K562 (cell line): ENCODE data around the gene RBMX2. TPM values are rescaled to one million over a fixed set of nuclear protein-coding genes. Genes with fewer than 3 reads are reported as not detected.
A peak's percentile ranks its signal among the peaks of the same experiment; 100 is the strongest.

Source experiments
- ATAC-seq: fragments of 200-7000 bp; cut with Tn5 transposase; 3 replicates; pipeline ENCODE4 v1.9.1; 2020; ENCODE audit warnings: moderate library complexity
- BruUV-seq: library from RNA; stranded (reverse); fragments of 400-500 nt; replicated peaks from 2 replicates; lab custom pipeline; 2021; lab: Mats Ljungman, UMichigan
- CTCF ChIA-PET: fragments of 300-600 bp; formaldehyde crosslinking; extraction: SDS; loops from one replicate; lab custom pipeline; 2021; ENCODE audit warnings: low intra/inter-chr PET ratio; lab: Yijun Ruan, JAX
- POLR2A ChIA-PET: fragments of 300-600, 350-650 bp; sonication (Branson Sonifier 250); formaldehyde crosslinking; extraction: SDS; loops from one replicate; lab custom pipeline; 2021; ENCODE audit warnings: antibody characterized with exemption, inconsistent platforms; lab: Yijun Ruan, JAX
- DNase-seq, 4 experiments: peaks; one replicate each; pipeline versions ENCODE4 v3.0.0 to v3.0.0-alpha.2; 2011 to 2018; ENCODE audit warnings: low spot score in 3 of 4, mixed read lengths in 3 of 4; ENCODE audit errors: extremely low read depth in 1 of 4
- FAIRE-seq: peaks from 2 replicates; lab custom pipeline; 2011; peaks lifted over from hg19 to GRCh38; lab: Jason Lieb, UNC
- H2AFZ ChIP-seq: 2 replicates; pipeline ENCODE4 v1.6.0; 2011; ENCODE audit warnings: low read depth, low read length, control low read depth, inconsistent platforms
- H3K27ac ChIP-seq: fragments of 200-600 bp; 3 replicates; pipeline ENCODE4 v1.8.0; 2011; ENCODE audit warnings: low read depth, mild to moderate bottlenecking, control low read depth, inconsistent platforms, low read length, moderate library complexity, mixed read lengths; ENCODE audit errors: extremely low read depth
- H3K27me3 ChIP-seq, 2 experiments: fragments of 300-600 bp in 1 of 2; 2 replicates in 1 of 2; 3 replicates in 1 of 2; pipeline versions ENCODE4 v1.6.0 to v1.8.0; 2011; ENCODE audit warnings: inconsistent platforms in 2 of 2, low read length in 2 of 2, mild to moderate bottlenecking in 1 of 2, mixed read lengths in 1 of 2, moderate library complexity in 1 of 2; ENCODE audit not compliant: control insufficient read depth in 2 of 2, insufficient read depth in 2 of 2
- H3K36me3 ChIP-seq: fragments of 300-600 bp; 3 replicates; pipeline ENCODE4 v1.8.0; 2011; ENCODE audit warnings: mild to moderate bottlenecking, low read length, inconsistent platforms; ENCODE audit not compliant: control insufficient read depth, insufficient read depth
- H3K4me1 ChIP-seq, 2 experiments: fragments of 200-600 bp in 1 of 2; replicated peaks in 1 of 2; 2 replicates in 1 of 2; 3 replicates in 1 of 2; pipeline versions ENCODE4 v1.5.1 to v1.8.0; 2011; ENCODE audit warnings: inconsistent platforms in 2 of 2, low read length in 2 of 2, mild to moderate bottlenecking in 1 of 2, mixed read lengths in 1 of 2, moderate library complexity in 1 of 2; ENCODE audit not compliant: control insufficient read depth in 2 of 2, insufficient read depth in 2 of 2
- H3K4me2 ChIP-seq: 2 replicates; pipeline ENCODE4 v1.6.1; 2011; ENCODE audit warnings: low read length, control low read depth, inconsistent platforms, mixed read lengths; ENCODE audit not compliant: insufficient read depth
- H3K4me3 ChIP-seq: fragments of 200-600 bp; sonication (generic), shearing (Covaris generic); 2 replicates; pipeline ENCODE4 v1.5.1; 2016; ENCODE audit warnings: control low read depth, inconsistent platforms
- H3K79me2 ChIP-seq: fragments of 200-600 bp; 3 replicates; pipeline ENCODE4 v1.8.0; 2011; ENCODE audit warnings: low read length, inconsistent platforms; ENCODE audit not compliant: control insufficient read depth, insufficient read depth
- H3K9ac ChIP-seq, 2 experiments: 2 replicates each; pipeline versions ENCODE4 v1.6.0 to v1.6.1; 2011; ENCODE audit warnings: low read depth in 2 of 2, low read length in 2 of 2, control low read depth in 1 of 2, inconsistent platforms in 1 of 2, mild to moderate bottlenecking in 1 of 2, mixed read lengths in 1 of 2; ENCODE audit not compliant: insufficient read depth in 1 of 2
- H3K9me1 ChIP-seq: one replicate; pipeline ENCODE4 v1.6.0; 2011; ENCODE audit warnings: inconsistent platforms, mild to moderate bottlenecking, low read length, moderate library complexity; ENCODE audit not compliant: control insufficient read depth, insufficient read depth
- H3K9me3 ChIP-seq: replicated peaks from 2 replicates; pipeline ENCODE4 v1.5.1; 2011; ENCODE audit warnings: low read depth, low read length, inconsistent platforms; ENCODE audit not compliant: control insufficient read depth, insufficient read depth
- H4K20me1 ChIP-seq: replicated peaks from 2 replicates; pipeline ENCODE4 v1.6.1; 2011; ENCODE audit warnings: low read length, inconsistent platforms, mixed read lengths; ENCODE audit not compliant: control insufficient read depth, insufficient read depth
- EWSR1 ChIP-seq: fragments of 450-650 bp; IDR thresholded peaks from 2 replicates; pipeline ENCODE4 v1.6.1; 2018; ENCODE audit warnings: borderline replicate concordance, mild to moderate bottlenecking, low read depth, moderate library complexity; ENCODE audit not compliant: partially characterized antibody
- FOS ChIP-seq: IDR thresholded peaks from 3 replicates; pipeline ENCODE4 v1.6.1; 2011; ENCODE audit not compliant: insufficient read length; ENCODE audit errors: extremely low read depth
- JUN ChIP-seq, 2 experiments: sonication (generic) in 1 of 2; formaldehyde crosslinking in 1 of 2; IDR thresholded peaks; 2 replicates each; pipeline versions ENCODE4 v1.6.1 to v1.8.0; 2012 to 2022; ENCODE audit warnings: borderline replicate concordance in 2 of 2, mild to moderate bottlenecking in 2 of 2, improper control_type of control experiment in 1 of 2, low read depth in 1 of 2, low read length in 1 of 2, missing genetic modification reagents in 1 of 2
- MEF2D ChIP-seq: conservative IDR thresholded peaks from 2 replicates; pipeline ENCODE4 v1.6.1; 2016; ENCODE audit warnings: low read depth, missing genetic modification characterization, missing compliant biosample characterization
- MTA3 ChIP-seq: fragments of 450-650 bp; formaldehyde crosslinking; IDR thresholded peaks from 2 replicates; pipeline ENCODE4 v1.6.1; 2017; ENCODE audit warnings: mild to moderate bottlenecking, borderline replicate concordance
- NFATC3 ChIP-seq: fragments of 450-650 bp; IDR thresholded peaks from 2 replicates; pipeline ENCODE4 v1.6.1; 2017; ENCODE audit warnings: mild to moderate bottlenecking
- POLR2B ChIP-seq: fragments of 450-650 bp; IDR thresholded peaks from 2 replicates; pipeline ENCODE4 v1.6.1; 2018; ENCODE audit warnings: low read depth; ENCODE audit not compliant: partially characterized antibody
- RAD21 ChIP-seq, 2 experiments: fragments of 250-450 bp in 1 of 2; fragments of 450-650 bp in 1 of 2; sonication (Bioruptor Pico) in 1 of 2; formaldehyde crosslinking in 1 of 2; IDR thresholded peaks in 1 of 2; conservative IDR thresholded peaks in 1 of 2; 2 replicates each; pipeline versions ENCODE4 v1.4.0 to v1.8.0; 2020 to 2022; ENCODE audit warnings: mild to moderate bottlenecking in 2 of 2, moderate library complexity in 1 of 2
- RCOR1 ChIP-seq, 2 experiments: IDR thresholded peaks; 2 replicates each; pipeline ENCODE4 v1.6.1; 2012; ENCODE audit warnings: low read depth in 2 of 2, low read length in 2 of 2, borderline replicate concordance in 1 of 2, improper control_type of control experiment in 1 of 2
- SRF ChIP-seq, 2 experiments: fragments of 250-450, 450-650 bp in 1 of 2; sonication (Bioruptor Pico) in 1 of 2; sonication (generic) in 1 of 2; formaldehyde crosslinking; IDR thresholded peaks; 2 replicates each; pipeline versions ENCODE4 v1.5.0 to v1.5.1; 2020 to 2022; ENCODE audit warnings: mild to moderate bottlenecking in 1 of 2, missing genetic modification reagents in 1 of 2
- TARDBP ChIP-seq: fragments of 450-650 bp; IDR thresholded peaks from 2 replicates; pipeline ENCODE4 v1.6.1; 2016
- ZNF174 ChIP-seq: fragments of 250-450 bp; sonication (Bioruptor Pico); IDR thresholded peaks from 2 replicates; pipeline ENCODE4 v1.4.0; 2020; ENCODE audit warnings: mild to moderate bottlenecking
- ZNF224 ChIP-seq: sonication (generic); formaldehyde crosslinking; IDR thresholded peaks from 2 replicates; pipeline ENCODE4 v1.8.0; 2022; ENCODE audit warnings: mild to moderate bottlenecking, missing genetic modification reagents
- ZNF41 ChIP-seq: fragments of 250-450 bp; sonication (Bioruptor Pico); conservative IDR thresholded peaks from 2 replicates; pipeline ENCODE4 v1.4.0; 2020; ENCODE audit warnings: mild to moderate bottlenecking
- ZNF436 ChIP-seq: fragments of 250-450, 450-650 bp; sonication (Bioruptor Pico); formaldehyde crosslinking; IDR thresholded peaks from 2 replicates; pipeline ENCODE4 v1.7.0; 2020; ENCODE audit warnings: mild to moderate bottlenecking
- ZNF551 ChIP-seq: fragments of 250-450 bp; sonication (Bioruptor Pico); IDR thresholded peaks from 2 replicates; pipeline ENCODE4 v1.5.0; 2021; ENCODE audit warnings: mild to moderate bottlenecking, moderate library complexity
- ZNF655 ChIP-seq: fragments of 250-450 bp; sonication (Bioruptor Pico); IDR thresholded peaks from 2 replicates; pipeline ENCODE4 v1.5.0; 2021
- WGBS: fragments of 100-300 bp; shearing (Covaris generic); methylation state at CpG from one replicate; pipeline ENCODE4 v1.1.6; 2016; ENCODE audit warnings: low coverage, mixed read lengths; ENCODE audit not compliant: insufficient coverage; ENCODE audit errors: missing lambda C conversion rate; 5-methylcytosine and 5-hydroxymethylcytosine counted together
- in situ Hi-C: fragments of 300-500 bp; cut with MboI; formaldehyde crosslinking; loops from 4 replicates; pipeline ENCODE4 v1.15.0; 2018; ENCODE audit warnings: inconsistent platforms, mixed read lengths
- intact Hi-C: fragments of 100-400 bp; cut with micrococcal nuclease; formaldehyde crosslinking; loops from 2 replicates; pipeline ENCODE4 v1.14.2; 2022
- polyA plus RNA-seq, 8 experiments: library from polyadenylated mRNA; depleted of rRNA in 4 of 8; stranded (reverse) in 5 of 8; unstranded in 3 of 8; fragments of >200 nt; fragmentation: Nextera tagmentation in 2 of 8; fragmentation: Illumina TruSeq in 1 of 8; extraction: Ambion mirVana in 2 of 8; extraction: Trizol in 1 of 8; gene quantifications; 2 replicates each; pipeline versions ENCODE4 v1.2.1 to v1.2.3, GENCODE V29; 2011 to 2014; ENCODE audit warnings: inconsistent platforms in 1 of 8, missing spikeins in 1 of 8
- total RNA-seq, 7 experiments: library from RNA; depleted of rRNA in 6 of 7; stranded (reverse); fragments of >200 nt in 6 of 7; fragmentation: Illumina TruSeq in 2 of 7; extraction: Trizol in 2 of 7; gene quantifications; 2 replicates each; pipeline versions ENCODE4 v1.2.1 to v1.2.3, GENCODE V29; 2011 to 2021; ENCODE audit warnings: low replicate concordance in 1 of 7

Gene RBMX2
- total and polyA plus RNA-seq, 9 of the 15 experiments (the other 6 are each of a cell fraction or from before 2014, with no cell fraction given), result 27.2 to 62.5 (median 54.1) TPM

GRCh38 chrX:130416785-130417184 lies 15.0 kb downstream of the RBMX2 start:
- Histone ChIP-seq H3K9me1 (no peaks in the 10 kb centered on the region), H3K27ac (no peak overlapping the region), H3K4me2 (no peak overlapping the region), H3K27me3 (no peaks in the 10 kb centered on the region), H3K4me1 (peaks cover 4 to 37% of the 10 kb centered on the region in 2 experiments; a peak in 3 of 5 replicates), H3K36me3 (peaks cover 23% of the 10 kb centered on the region; the same call in 1 of the 3 replicates), H2AFZ (peak overlapping the region; percentile 55; the same call in 1 of the 2 replicates), H3K79me2 (no peaks in the 10 kb centered on the region), H3K9ac (no peak overlapping the region; a peak in 1 of 4 replicates), H3K4me3 (no peak overlapping the region), H4K20me1 (no peaks in the 10 kb centered on the region), H3K9me3 (no peaks in the 10 kb centered on the region)
- intact Hi-C loops, result no loop called here
- WGBS, result 62% methylated on average over 4 of the region's 4 CpGs
- no TSS peak for BruUV-seq
- ChIA-PET POLR2A (no interaction called here), CTCF (no interaction called here)
- no peak for DNase-seq
- no peak for TF ChIP-seq MEF2D (tag)
- no peak for TF ChIP-seq FOS
- TF ChIP-seq EWSR1, result no peak
- TF ChIP-seq JUN (IDR thresholded peaks at IDR 0.05; ENCODE audit: borderline replicate concordance, low read depth, low read length), result no peak
- no peak for TF ChIP-seq JUN (CRISPR knock-in tag; IDR thresholded peaks at IDR 0.05; ENCODE audit: borderline replicate concordance)
- TF ChIP-seq SRF (CRISPR knock-in tag; IDR thresholded peaks at IDR 0.05), result no peak
- TF ChIP-seq ZNF655 (CRISPR knock-in tag), result no peak
- TF ChIP-seq TARDBP, result no peak
- TF ChIP-seq NFATC3, result no peak
- no peak for TF ChIP-seq RCOR1 (IDR thresholded peaks at IDR 0.05; ENCODE audit: borderline replicate concordance in 1 of 2, low read depth in 2 of 2, low read length in 2 of 2)
- no peak for TF ChIP-seq ZNF224 (CRISPR knock-in tag)
- TF ChIP-seq ZNF41 (CRISPR knock-in tag), result no peak
- TF ChIP-seq ZNF174 (CRISPR knock-in tag), result no peak
- no peak for TF ChIP-seq ZNF436 (CRISPR knock-in tag)
- no peak for TF ChIP-seq ZNF551 (CRISPR knock-in tag)
- TF ChIP-seq MTA3, result no peak
- no peak for TF ChIP-seq RAD21 (CRISPR knock-in tag; conservative IDR thresholded peaks at IDR 0.05 in 1 of 2, IDR thresholded peaks at IDR 0.05 in 1 of 2)
- TF ChIP-seq POLR2B, result no peak
- no peak for ATAC-seq
- in situ Hi-C loops, result no loop called here
- FAIRE-seq, result no peak
